Measurements from ENCODE around the gene SLIT3.
"Not testable (repeated sequence)": the region's sequence is repeated elsewhere in the genome, so short reads cannot be mapped to it uniquely, and the experiment has no call there.

The SLIT3 gene

DNA sequence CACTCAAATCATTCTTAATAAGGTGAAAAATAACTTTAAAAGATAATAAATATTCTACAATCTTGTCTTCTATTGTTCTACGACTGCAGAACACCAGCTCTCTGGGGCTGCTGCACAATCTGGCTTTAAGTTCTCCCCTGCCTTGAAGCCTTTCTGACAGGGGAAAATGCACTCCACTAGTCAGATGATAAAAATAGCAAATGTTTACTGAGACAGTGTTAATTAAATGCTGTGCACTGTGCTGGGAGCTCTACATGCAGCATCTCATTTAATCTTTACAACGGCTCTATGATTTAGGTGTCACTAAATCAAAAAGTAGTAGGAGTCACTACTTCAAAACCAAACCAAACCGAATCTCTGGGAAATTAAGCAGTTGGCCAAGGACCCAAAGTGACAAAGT, 132.7 kb downstream of the SLIT3 start:
- DNase-seq = no peak

DNA sequence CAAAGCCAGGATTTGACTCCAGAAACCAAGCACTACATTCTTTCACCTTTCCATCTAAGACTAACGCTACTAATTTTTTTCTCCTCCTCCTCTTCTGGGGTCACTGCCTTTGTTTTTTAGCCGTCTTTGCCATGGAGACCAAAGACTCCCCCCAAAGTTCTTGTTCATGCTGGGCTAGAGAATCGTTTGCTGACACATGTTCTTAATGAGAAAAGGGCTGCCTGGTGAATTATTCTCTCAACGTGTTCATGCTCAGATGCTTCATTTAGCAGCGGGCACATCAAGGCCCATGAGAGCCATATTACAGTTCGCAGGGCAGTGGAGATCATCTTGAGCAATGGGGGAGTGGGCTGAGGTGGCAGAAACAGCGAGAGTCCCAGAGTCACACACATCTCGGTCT, 134.9 kb downstream of the SLIT3 start:
- no peak for DNase-seq

DNA sequence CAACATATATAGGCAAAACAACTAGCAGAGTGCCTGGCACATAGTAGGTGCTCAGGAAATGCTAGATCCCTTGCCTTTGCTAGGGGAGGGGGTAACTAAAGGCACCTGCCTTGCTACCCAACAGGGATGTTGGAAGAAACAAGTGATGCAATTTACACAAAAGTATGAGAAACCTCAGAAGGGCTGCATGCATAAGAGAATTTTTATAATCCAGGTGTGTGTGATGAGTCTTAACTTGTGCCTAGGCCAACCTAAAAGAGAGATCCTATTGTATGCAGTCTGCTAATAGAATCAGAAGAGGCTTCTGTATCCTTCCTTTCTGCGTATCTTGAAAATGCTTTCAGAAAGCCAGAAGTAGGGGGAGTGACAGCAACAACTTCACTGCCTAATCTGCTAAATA, 135.9 kb downstream of the SLIT3 start:
- DNase-seq = no peak

DNA sequence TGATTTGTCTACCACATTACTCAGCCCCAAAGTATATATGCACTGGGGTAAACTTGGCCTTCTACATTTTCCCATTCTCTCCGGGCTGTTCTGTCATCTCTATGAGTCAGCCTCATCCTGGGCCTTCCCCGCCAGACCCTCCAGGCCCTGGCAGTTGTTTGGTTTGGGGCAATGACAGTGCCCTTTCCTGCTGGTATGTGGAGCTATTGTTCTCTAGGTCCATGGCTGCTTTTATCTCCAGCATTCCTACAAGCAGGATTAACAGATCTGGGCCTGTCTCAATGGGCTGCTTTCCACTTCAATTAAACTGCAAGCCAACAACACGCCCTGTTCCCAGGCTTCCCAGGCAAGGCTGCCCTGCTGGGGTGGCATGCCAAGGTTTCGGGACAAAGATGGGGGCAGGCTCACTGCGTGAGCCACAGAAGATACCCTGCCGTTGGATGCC, 136.4 kb downstream of the SLIT3 start:
- DNase-seq = no peak

DNA sequence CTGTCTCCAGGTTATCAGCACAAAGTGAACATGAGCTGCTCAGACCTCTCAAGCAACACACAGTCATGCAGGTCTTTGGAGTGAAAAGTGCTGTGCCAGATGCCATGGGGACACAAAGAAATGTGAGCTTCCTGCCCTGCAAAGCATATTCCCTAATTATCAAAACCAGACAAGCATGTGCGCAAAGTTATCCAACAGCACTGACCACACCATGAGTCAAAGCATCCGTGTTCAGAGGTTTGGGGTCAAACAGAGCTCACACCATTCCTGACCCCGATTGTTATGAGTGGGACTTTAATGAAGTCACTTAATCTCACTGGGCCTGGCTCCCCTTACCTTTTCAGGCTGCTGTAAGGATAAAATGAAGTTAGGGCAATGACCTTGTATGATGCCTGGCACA, 138.5 kb downstream of the SLIT3 start:
- no peak for DNase-seq

DNA sequence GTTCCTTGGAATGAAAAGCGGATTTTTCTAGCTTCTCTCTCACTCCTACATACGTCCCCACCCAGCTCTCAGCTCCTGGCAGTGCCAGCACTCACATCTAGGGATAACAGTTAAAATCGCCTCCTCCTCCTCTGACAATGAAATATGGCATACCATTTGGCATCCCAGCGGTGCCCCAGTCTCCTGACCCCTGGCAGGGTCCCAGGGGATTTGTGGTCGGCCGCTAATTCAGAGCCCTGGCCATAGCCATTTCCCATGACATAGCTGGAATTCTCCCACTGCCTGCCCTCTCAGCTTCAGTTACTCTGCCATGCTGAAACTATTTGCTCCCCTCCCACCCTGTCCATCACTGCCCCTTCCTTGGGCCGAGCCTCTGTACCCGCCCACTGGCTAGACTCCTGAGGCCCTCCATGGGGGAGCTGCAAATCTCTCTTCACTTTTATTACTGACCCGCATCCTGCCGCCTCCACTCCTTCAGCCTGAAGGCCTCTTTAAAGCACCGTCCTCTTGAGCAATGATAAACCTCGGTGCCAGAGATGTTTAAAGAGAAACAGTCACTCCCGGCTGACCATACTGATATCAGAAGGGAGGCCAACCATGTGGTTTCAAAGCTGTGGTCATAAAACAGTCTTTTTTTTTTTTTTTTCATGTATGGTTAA, 139.8 kb downstream of the SLIT3 start:
- no peak for DNase-seq

DNA sequence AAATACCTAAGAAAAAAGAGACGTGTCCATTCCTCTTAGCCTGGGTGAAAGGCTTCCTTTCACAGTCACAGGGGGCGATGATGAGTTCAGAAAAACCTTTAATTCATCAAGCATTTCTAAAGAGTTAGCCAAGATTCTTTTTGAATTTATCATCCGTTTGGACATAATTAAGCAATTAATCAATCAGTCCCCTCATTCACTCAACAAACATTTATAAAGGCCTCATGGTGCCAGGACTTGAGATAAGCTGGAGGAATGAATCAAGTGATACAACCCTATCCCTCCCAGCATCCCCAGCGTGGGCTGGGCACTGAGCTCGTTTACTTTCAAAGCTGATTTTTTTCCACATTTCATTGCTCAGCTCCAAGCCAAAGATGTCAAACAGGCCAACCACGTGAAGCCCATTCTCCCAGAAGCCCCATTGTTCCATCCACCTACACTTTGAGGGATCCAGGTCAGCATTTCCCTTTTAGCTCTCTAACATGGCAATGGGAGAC, 140.5 kb downstream of the SLIT3 start:
- DNase-seq = no peak

DNA sequence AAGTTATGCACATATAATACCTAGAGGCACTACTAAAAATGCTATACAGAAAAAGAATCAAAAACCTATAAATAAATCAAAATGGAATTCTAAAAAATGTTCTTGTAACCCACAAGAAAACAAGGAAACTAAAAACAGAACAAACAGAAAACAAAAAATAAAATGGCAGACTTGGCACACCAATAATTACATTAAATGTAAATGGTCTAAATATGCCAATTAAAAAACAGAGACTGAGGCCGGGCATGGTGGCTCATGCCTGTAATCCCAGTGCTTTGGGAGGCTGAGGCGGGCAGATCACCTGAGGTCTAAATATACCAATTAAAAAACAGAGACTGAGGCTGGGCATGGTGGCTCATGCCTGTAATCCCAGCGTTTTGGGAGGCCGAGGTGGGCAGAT, 142.2 kb downstream of the SLIT3 start:
- DNase-seq = no peak

DNA sequence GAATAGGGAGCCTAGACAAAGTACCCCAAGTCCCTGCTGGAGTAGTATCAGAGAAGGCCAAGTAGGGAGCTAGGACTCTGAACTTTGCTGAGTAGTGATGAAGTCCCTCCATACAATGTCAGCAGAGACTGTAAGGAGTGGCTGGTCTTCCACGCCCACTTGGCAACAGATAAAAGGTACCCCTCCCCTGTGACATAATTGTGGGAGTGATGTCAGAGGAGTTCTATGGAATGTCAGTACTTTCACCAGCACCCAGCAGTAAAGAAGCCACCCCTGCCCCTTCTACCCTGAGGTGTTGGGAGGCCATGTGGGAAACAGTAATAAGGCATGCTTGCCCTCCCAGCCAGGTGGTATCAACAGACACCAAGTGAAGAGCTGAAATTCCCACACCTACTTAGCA, 143.9 kb downstream of the SLIT3 start:
- no peak for DNase-seq

DNA sequence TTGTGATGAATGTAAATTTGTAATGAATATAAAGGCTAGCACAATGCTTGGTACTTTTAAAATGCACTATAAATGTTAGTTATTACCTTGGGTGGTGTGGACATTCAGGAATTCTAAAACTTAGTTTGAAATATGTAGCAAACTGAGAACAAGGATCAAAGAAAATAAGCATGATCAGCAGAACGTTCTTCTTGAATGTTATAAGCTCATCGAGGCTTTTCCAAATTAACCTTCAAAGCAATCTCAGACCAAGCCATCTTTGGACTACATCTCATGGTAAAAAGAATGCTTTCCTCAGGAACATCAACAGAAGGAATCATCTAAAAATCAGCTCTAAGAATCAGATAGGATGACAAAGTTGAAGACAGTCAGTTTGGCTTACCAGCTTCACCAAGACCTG, 146.3 kb downstream of the SLIT3 start:
- DNase-seq = no peak

DNA sequence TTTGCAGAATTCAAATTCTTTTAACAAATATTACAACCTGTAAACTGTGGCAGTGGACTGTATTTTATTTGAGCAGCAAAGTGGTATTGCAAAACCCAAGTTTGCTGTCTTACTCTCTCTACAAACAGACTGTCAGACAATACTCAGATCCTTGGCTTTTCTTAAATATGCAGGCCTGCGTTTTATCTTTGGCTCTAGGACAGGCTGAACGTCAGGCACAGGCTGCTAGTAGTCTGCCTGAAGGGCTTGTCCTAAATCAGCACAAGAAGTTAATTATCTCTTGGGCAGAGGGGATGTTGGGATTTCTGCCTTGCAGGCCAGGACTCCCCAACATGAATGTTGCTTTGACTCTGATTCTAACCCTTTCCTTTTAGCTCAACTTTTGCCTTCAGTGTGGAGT, 147.5 kb downstream of the SLIT3 start:
- DNase-seq = no peak

DNA sequence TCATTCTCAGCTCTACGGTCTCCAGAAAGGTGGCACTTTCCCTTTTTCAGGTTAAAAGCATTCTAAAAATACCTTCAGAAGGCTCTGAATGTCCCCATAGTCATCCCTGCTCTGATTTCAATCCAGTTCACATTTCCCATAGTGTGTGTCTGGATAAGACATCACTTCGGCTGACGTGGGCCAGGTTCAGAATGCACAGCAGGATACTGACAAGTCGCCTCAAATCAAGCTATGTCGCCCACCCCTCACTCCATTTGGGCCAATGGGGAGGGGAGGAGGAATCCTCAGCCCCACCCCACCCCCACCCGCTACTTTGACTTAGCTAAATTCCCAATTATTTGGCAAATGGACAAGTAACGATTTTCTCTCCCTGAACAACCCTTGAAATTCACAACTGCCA, 148.0 kb downstream of the SLIT3 start:
- DNase-seq = no peak

DNA sequence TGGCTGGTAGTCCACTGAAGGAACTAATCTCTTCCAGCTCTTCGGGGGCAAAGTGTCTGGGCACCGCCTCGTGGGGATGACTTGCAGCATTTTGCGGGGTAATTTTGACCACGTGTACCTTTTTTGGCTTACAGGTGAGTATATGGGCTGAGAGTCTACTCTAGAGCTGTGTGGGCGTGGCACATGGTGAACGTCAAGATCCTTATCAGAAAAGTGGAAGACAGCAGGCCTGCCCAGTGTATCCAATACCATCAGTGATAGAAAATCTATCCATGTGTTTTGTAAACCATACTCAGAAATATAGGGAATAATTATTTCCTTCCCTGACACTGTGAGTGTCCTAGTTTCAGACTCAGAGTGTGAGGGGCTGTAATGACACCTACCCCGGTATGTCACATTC, 148.5 kb downstream of the SLIT3 start:
- no peak for DNase-seq

DNA sequence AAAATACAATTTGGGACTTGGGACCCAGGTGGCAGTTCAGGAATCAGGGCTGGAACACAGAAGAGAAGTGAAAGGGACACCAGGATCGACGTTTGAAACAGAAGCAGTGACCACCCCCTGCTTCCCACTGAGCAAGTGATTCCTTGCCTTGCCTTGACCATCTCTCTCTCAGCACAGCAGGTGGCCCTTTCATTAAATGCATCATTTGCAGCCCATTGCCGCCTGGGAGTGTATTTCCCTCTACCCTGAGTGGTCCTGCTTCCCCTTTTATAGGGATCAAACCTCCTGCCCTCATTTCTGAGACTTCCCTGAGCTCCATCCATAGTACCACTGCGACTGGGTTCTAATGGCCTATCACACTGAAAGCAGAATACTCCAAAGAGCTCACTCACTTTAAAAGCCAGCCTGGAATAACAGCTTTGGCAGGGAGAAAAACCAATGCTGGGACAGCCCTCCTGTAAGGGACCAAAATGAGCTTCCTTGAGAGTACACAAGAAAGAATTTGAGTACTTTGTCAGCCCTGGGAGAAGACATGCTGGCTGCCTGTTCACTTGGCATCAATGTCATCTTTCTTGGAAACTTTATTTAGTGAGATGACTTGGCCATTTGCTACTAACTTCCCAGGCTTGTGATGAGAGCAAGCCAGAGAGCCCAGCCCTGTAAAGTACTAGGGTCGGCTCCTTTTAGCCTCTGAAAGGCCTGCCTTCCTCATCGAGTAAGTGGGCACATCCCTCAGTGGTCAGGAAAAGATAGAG, 149.7 kb downstream of the SLIT3 start:
- no peak for DNase-seq

DNA sequence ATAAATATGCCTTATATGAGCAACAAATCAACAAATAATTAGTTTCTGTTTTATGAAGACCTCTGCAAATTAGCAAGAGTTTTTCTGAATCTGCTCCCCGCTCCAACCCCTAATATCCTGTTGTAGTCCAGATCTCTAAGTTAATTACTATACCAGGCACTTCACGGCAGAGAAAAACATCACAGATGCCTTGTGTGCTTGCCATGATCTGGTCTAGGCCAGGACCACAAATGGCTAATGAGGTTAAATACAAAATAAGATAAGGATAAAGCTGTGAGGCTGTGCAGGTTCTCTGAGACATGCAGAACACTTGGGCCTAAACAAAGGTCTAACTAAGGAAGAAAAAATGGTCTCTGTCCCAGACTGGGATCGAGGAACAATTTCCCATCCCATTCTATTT, 150.8 kb downstream of the SLIT3 start:
- no peak for DNase-seq

DNA sequence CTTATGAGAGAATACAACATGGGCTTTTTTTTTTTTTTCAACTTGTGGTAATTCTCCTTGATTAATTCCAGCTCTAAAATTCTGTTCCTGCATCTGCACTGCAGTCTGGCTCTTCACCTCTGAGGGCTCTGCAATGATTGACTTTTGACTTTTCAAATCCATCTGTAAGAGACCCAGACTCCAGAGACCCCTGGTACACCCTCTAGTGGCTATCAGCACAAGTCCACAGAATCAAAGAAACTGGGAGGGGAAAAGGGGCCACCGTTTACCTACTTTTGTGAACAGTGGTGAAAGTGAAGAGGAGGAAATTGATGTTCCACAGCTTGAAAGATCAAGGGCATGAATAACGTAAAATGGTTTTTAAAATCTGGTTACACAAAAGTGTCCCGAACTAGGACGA, 151.6 kb downstream of the SLIT3 start:
- no peak for DNase-seq

DNA sequence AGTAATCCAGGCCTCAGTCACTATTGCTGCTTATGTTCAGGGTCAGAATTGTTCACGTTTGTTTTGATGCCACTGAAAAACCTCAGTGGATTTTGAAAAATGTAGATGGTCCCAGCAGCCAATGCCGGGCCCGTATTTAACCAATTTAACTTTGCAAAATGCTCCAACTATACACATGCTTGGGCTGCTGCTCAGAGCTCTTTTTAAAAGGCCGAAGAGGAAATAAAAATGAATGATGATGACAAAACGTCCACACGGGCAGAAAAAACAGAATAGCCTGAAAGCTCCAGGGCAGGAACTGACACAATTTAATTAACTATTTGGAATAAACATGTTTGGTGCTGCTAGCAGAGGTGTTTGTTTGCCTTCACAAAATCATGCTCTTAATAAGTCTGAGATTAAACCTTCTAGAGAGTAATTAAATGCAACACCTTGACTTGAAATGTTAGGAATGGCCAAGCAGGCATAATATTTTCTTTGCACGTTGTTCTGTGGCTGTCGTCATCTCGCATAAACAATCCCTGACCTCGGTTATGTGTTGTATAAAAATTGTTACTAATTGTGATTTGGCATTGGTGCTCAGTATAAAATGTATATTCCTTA, 152.7 kb downstream of the SLIT3 start:
- DNase-seq = no peak

DNA sequence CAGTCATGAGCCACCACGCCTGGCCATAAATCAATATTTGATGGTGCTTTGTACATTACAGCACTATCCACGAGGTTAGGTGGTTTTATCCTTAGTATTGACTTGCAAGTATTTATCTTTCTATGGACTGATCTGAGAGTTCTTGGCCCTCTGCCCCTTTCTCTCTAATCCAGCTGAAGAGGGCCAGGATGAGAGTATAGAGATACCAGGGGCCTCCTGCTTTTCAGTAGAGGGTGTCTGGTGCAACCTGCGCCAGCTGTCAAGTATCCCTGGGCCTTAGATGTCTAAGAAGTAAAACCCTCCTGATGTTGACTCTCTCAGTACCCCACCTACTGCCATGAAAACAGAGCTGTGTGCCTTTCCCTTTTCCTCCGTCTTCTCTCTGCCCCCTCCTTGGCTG, 153.4 kb downstream of the SLIT3 start:
- no peak for DNase-seq

DNA sequence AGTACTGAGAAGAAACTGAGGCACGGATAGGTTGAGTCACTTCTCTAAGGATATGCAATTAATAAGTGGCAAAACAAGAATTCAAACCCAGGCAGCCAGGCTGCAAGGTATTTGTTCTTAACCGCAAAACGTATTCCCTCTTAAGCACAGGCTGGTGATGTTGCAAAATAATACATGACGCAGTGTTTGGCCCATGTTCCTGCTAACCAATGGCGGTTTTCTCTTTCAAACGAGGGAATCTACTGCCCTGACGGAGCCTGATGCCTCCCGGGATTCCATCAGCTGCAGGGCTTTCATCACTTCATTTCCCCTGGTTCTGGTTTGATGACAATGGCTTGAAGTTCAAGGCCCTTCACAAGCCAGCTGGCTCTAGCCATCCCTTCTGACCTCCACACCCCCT, 154.8 kb downstream of the SLIT3 start:
- no peak for DNase-seq

DNA sequence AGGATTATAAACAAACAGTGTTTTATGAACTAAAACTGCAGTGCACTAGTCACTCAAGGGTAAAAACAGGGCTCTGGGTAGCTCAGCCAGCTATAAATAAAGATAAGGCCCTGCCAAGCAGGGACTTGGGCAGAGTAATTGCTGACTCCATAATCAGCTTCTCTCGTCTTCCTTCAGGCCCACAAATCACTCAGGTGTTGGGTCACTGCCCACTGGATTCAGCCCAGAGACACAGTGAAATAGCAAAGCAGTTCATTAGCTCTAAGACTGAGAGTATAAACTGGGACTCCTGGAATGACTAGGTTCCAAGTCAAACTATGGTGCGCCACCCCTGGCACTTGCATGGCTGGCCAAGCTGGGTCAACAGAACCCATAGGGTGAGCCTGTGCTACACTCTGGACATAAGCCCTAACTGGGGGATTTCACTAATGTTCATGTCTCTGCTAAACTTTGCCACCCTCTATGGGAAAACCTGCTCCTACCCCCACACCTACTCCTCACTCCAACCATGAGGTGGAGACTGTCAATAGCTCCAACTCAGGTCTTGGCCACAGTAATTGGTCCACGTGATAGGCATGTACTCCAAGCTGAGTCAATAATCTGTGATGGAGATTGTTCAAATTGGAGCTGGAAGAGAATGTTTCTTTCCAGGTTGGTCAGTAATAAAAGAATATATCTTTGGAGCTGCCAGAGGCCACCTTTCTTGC, 158.5 kb downstream of the SLIT3 start:
- DNase-seq = no peak

DNA sequence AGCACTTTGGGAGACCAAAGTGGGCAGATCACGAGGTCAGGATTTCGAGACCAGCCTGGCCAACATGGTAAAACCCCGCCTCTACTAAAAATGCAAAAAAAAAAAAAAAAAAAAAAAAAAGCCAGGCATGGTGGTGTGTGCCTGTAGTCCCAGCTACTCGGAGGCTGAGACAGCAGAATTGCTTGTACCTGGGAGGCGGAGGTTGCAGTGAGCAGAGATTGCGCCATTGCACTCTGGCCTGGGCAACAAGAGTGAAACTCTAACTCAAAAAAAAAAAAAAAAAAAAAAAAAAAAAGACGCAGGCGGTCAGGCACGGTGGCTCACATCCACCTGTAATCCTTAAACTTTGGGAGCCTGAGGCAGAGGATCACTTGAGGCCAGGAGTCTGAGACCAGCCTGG, 160.7 kb downstream of the SLIT3 start:
- DNase-seq = not testable (repeated sequence)

DNA sequence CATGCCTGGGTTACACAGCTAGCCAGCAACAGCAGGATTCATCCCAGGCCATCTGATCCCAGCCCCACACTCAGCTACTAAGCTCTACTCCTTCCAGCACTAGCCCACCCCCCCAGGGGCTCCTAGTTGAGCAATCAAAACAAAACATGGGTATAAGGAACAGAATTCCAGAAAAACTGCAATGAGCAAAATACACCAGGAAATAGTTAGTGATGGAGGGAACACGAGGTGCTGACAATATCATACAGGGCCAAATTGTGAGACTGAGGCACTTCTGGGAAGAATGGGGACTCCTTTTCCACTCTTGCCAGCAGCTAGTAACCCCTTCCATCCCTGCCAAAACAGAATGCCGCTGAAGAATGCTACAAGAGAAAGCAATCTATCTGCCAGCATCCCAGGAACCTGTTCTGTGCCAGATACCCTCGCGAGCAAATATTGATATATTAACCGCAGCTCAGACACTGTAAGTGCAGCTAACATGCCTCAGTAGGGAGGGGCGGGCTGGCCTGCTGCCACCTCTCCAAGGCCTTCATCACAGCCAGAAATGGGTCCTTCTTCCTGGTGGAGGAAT, 161.4 kb downstream of the SLIT3 start:
- DNase-seq = no peak

DNA sequence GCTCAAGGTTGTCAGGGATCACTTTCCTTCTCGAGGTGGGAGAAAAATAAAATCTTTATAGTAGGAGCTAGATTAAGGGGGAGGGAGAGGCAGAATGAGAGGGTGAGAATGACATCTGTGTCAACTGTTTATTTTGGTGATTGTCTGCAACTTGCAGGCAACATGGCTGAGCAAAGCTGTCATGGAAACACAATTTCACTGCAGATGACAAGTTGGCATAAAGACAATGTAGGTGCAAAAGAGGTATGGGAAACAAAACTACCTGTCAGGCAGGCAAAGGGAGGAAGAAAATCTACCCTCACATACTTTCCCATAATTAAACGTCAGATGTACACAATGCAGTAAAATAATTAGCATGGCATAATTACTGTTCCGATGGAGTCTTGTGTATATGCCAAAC, 167.4 kb downstream of the SLIT3 start:
- no peak for DNase-seq

Measured in MV-4-11 (cell line).